NCI-H446 (cell line): Measurements from ENCODE around the gene PGD.

ENCODE experiments used
- DNase-seq, 2 experiments: peaks; one replicate each; lab custom pipeline; 2025; lab: John Stamatoyannopoulos, UW

Gene PGD

GRCh38 chr1:10398734-10399443, at the start of gene PGD:
TSS of gene PGD (plus strand) at chr1:10399064. CDS start at chr1:10399118, 54 bp downstream.
- DNase-seq = peak; percentile 97 to 99

- no peak for DNase-seq
These were observed 45.6 kb upstream of the PGD start for GRCh38 chr1:10353282-10353681.

GRCh38 chr1:10353693-10354092, 45.2 kb upstream of the PGD start:
- no peak for DNase-seq

GRCh38 chr1:10360045-10360444, 38.8 kb upstream of the PGD start:
- no peak for DNase-seq

GRCh38 chr1:10361515-10361914, 37.3 kb upstream of the PGD start:
- no peak for DNase-seq

- no peak for DNase-seq
These were observed 30.7 kb upstream of the PGD start for GRCh38 chr1:10368194-10368593.

GRCh38 chr1:10374442-10374860, 24.4 kb upstream of the PGD start:
- no peak for DNase-seq

GRCh38 chr1:10377365-10378029, 21.4 kb upstream of the PGD start:
- peak in 1 of 2 experiments; percentile 35 for DNase-seq

- no peak for DNase-seq
These were observed 20.6 kb upstream of the PGD start for GRCh38 chr1:10378081-10378841.

GRCh38 chr1:10379101-10379620, 19.7 kb upstream of the PGD start:
- no peak for DNase-seq

- no peak for DNase-seq
These were observed 19.2 kb upstream of the PGD start for GRCh38 chr1:10379676-10380075.

- no peak for DNase-seq
These were observed 18.1 kb upstream of the PGD start for GRCh38 chr1:10380594-10381275.

- no peak for DNase-seq
These were observed 15.2 kb upstream of the PGD start for GRCh38 chr1:10383630-10384029.

GRCh38 chr1:10384219-10384618, 14.6 kb upstream of the PGD start:
- no peak for DNase-seq

- DNase-seq = no peak
These were observed 11.8 kb upstream of the PGD start for GRCh38 chr1:10386761-10387676.

GRCh38 chr1:10387677-10388386, 11.0 kb upstream of the PGD start:
- no peak for DNase-seq

GRCh38 chr1:10388387-10388715, 10.5 kb upstream of the PGD start:
- no peak for DNase-seq

- DNase-seq = no peak
These were observed 9.4 kb upstream of the PGD start for GRCh38 chr1:10389271-10389973.

- DNase-seq = no peak
These were observed 2.0 kb upstream of the PGD start for GRCh38 chr1:10396870-10397269.

GRCh38 chr1:10398278-10398733, 558 bp upstream of the PGD start:
- no peak for DNase-seq
